ENCODE measurements around the gene FAM47B.

The FAM47B gene

DNA sequence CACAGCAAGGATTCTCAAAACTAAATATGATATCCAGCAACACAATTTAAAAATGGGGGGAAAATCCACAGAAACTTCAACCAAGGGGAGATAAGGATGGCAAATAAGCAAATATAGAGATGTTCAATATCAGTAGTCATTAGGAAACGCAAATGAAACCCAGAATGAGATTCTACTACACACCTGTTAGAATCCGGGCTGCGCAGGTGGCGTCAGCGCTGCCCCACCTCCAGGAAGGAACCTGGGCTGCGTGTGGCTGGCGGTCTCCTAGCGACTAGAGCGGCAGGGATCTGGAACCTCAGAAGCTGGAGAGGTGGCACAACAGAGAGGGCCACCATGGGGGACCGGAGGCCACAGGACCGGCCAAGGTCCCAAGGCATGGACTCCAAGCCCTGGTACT lies at the start of gene FAM47B:
Gene FAM47B, plus strand, starts transcription at position 301 of the 400 bp plus-strand sequence. Its CDS starts 36 bp downstream, at position 337.
- DNase-seq (ENCODE audit: low spot score) = no peak

DNA sequence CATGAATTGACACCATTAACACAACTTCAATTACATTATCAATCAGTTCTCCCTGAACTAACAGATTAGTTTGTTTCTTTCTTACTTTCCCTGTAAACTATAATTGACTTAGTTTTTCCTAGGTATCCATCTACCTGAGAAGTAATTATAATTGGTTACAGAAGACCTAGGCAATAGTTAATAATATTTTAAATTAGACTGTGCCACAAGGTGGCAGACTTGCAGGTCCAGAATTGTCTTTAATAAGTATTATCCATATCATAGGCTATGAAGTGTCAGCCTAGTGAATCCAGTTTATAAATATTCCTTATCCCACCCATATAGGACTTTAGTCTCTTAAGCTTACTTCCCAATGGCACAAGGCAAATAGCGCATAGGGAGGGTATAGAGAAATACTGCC lies 48.9 kb upstream of the FAM47B start:
- no peak for DNase-seq (ENCODE audit: low spot score)

DNA sequence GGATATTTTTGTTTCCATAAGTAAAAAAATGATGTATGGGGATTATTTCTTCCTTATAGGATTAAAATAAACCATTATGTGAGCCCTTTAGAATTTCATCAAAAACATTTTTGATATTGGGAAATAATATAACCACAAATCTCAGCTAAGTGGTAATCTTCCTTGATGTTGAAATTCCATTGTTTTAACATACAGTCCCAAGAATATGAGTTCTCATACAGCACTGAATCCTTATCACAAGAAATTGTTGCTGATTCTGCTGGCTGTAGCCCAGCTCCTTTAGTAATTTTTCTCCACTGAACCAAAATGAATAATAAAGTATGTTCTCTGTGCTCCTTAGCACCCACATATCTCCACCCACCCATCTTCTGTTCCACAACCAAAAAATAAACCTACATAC lies 41.9 kb upstream of the FAM47B start:
- no peak for DNase-seq (ENCODE audit: low spot score)

DNA sequence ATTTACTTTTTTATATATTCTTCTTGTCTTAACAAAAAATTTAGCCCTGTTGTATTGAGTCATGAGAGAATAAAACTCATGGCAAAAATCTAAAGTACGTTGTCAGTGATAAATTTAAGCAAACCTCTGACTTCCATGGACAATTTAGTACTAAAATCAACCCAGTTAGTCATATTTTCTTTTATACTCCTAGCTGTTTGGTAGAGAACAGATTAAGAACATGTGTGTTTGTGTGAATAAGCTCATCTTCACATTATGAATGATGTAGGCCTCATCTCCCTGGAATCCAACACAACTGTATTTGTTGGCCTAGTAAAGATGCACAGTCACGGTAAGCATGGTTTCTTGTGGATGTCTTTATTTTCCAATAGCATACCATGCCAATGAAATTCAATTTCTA lies 40.8 kb upstream of the FAM47B start:
- DNase-seq (ENCODE audit: low spot score) = no peak

DNA sequence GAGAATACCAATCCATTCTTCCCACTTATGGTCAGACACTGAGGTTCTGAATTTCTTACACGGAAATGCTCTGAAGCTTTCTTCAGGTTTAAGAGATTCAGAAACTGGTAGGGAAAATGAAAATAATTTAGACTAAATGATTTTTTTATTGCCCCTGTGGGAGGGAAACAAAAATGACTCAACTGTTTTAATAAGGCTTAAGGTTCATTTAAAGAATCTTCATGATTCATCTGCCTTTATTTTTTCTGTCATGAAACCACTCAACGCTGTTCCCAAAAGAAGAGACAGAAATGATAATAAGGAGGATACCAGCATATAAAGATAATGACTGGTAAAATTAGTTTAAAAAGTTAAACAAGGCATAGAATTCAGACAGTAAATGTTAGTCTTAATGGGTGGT lies 39.3 kb upstream of the FAM47B start:
- no peak for DNase-seq (ENCODE audit: low spot score)

DNA sequence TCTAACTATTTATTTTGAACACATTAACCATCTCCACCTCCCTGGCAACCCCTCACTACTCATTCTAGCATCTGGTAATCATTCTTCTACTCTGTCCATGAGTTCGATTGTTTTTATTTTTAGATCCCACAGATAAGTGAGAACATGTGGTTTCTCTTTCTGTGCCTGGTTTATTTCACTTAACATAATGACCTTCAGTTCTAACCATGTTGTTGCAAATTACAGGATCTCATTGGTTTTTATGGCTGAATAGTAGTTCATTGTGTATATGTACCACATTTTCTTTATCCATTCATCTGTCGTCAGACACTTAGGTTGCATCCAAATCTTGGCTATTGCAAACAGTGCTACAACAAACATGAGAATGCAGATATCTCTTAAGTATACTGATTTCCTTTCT lies 33.4 kb upstream of the FAM47B start:
- DNase-seq (ENCODE audit: low spot score) = no peak

DNA sequence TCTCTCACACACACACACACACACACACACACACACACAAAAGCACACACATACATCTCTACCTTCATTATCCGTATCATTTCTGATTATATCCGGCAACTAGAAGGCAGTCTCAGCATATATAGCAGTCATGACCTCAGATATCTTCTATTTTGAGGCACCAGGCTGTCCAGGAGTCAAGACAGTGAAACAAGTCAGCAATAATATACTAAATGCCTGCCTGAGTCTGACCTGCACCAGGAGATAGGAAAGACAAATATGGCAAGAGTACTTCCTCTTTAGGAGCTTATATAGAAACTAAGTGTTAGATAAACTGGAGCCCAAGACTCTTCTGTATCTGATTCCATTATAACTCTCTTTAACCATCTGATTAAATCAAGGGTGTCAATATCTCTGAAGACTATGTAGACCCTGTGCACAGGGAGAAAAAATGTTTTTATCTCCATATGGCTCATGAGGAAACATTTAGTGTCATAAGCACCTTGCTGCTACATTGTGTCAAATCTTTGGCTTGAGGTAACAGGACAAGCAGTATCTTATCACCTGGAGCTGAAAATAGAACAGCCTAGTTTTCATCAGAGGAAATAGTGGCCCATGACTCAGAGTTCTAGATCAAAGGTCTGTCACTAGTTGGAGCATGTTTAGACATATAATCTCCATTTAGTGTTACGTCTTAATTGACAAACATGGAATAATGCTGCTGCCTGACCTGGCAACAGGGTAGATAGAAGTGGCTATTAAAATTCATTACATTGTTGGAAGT lies 27.0 kb upstream of the FAM47B start:
- DNase-seq (ENCODE audit: low spot score) = no peak

DNA sequence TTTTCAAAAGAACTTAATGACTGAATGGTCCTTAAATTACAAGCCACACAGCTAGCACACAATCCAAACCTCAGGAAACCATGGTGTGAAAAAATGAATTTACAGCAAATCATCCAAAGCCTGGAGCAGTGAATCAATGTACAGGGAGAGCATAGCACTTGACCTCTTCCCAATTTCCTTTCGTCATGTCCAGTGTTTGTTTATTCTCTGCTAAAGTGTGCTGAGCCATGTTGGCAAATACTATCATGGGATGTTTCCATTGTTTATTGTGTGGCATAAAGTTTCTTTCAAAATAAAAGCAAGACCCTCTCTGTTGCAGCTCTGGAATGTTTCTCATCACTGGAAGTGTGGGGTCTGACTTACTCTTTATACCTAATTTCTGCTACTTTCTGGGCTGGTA lies 25.4 kb upstream of the FAM47B start:
- no peak for DNase-seq (ENCODE audit: low spot score)

DNA sequence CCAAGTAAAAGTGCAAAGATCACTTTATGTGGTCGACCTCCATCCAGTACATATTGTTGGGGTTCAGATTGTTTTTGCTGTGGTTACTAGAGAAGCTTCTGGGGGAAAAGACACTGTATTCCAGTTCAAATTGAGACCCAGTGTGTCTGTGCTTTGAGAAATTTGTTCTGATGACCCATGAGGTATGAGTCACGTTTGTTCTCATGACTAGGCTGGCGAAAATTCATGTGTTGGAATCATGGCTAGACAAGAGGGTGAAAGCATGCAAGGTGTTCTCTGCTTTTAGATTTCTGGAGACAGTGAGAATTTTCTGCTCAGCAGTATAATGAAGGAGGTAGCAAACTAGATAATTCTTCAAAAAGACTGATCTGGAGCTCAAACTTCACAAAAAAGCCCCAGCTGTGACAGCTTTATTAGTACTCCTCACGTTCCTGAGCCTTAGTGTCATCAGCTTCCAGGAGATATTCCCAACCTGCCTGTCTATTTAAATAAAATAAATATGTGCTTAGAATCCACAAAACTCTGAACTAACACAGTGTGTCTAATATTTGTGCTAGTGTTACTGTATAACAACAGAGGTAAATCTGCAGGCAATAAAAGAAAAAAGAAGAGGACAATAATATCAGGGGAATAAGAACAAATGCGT lies 24.4 kb upstream of the FAM47B start:
- no peak for DNase-seq (ENCODE audit: low spot score)

DNA sequence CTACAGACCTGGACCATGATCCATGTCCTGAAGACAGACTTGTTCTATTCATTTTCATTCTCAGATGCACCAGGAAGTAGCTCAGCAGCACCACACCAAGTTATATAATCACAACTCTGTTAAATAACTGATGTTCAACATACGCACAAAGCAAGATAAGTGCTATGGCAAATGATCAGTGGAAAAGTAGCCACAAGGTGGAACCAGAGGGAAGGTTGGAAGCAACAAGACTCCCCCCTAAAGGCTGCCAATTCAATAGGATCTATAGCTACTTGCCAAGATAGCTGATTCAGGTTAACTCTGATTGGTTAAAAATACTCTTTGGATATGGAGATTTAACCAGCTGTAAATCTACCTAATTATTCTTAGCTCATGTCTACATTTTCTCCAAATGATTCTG lies 23.7 kb upstream of the FAM47B start:
- DNase-seq (ENCODE audit: low spot score) = no peak

DNA sequence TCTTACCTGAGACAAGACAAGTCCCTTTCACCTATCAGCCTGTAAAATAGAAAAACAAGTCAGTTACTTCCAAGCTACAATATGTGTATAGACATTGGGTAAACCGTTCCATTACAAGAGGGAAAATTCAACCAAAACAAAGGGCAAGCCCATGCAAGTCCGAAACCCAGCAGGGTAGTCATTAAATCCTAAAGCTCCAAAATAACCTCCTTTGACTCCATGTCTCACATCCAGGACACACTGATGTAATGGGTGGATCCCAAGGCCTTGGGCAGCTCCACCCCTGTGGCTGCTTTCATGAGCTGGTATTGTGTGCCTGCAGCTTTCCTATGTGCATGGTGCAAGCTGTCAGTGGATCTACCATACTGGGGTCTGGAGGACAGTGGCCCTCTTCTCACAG lies 14.7 kb upstream of the FAM47B start:
- DNase-seq (ENCODE audit: low spot score) = no peak

DNA sequence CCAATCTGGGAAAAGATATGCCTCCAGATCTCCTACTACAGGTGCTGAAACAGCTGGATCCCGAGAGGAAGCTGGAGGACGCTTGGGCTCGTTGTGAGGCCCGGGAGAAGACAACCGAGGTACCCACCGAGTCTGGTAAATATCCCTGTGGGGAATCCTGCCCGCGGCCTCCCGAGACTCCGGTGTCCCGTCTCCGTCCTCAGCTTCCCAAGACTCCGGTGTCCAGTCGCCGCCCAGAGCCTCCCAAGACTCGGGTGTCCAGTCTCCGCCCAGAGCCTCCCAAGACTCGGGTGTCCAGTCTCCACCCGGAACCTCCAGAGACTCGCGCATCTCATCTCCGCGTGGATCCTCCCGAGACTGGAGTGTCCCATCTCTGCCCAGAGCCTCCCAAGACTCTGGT lies 639 bp downstream of the FAM47B start:
- DNase-seq (ENCODE audit: low spot score) = no peak

DNA sequence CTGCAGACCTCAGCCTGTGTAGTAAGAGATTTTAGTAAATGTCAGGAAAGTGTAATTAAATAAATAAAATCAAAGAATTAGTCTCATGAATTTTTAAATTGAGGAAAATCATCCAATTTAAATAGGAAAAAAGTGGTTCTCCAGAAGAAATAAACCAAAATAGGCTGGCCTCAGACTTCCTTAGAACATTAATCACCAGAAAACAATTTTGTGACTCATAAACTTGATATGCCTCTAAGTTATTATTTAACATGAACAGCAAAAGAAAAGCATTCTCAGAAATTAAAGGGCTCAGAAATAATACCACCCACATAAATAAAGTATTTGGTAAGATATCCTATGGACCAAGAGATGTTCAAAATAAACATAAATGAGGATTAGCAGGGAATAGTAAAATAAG lies 14.3 kb downstream of the FAM47B start:
- no peak for DNase-seq (ENCODE audit: low spot score)

DNA sequence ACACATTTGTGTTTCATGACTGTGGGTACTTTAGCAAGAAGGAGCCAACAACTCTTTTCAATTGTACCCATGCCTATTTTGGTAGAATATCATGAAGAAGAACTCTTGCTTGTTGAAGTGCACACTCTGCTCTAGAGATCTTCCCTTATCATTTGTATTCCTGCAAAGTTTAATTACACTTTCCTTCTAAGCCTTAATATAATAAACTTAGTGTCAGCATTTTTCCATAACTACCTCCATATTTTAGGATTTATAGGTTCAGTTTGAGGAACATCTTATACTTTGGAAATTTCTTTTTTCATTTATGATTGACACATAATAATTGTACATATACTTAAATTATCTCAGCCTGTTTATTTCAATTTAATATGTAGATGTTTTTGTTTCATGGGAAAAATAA lies 19.1 kb downstream of the FAM47B start:
- no peak for DNase-seq (ENCODE audit: low spot score)

DNA sequence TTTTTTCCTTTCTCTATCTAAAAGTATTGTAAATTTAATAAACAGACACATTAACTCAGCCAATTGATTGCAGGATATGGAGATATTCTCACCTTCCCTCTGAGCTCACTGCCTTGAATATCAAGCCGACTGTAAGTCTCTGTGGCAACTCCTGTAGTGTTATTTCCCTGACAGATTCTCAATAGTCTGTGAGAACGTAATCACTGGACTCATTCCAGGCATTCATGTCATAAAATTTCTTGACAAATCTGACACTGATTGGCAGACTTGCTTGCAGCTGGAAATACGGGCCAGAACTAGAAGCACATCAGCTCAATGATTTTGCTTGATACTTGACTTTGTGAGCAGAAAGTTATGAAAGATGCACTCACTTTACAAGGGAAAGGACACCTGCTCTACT lies 29.6 kb downstream of the FAM47B start:
- no peak for DNase-seq (ENCODE audit: low spot score)

DNA sequence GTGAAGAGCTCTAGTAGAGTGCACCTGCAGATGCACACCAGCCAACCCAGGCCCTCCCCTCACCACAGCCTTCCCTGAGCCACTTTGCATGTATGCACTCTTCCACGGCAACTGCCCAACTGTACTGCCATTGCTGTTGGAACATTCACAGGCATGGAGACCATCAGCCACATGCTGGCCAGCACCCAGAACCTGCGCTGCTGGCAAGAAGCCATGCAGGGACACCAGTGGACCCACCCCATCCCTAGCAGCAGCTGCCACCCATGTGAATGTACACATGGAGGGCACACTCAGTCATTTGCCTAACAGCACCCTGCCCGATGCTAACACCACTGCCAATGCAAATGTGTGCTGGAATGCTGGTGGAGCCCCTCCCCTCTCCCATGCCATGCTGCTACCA lies 35.6 kb downstream of the FAM47B start:
- no peak for DNase-seq (ENCODE audit: low spot score)

DNA sequence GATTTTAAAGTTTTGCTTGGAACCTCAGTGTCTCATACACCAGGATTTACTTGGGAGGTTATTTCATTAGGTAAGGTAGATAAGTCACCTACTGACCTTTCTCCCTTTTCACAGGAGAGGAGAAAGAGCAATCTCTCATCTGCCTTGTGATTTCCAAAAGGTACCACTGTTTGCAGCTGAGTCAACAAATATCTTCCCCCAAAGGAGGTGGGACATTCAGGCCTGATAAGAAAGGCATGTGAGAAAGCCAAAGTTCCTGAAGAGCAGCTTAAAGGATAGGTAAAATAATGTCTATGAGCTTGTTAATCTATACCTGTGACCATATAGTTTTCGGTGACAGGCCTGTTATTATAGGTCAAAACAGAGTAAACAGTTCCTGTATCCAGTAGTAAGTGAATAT lies 45.0 kb downstream of the FAM47B start:
- no peak for DNase-seq (ENCODE audit: low spot score)

All from CD4-positive, alpha-beta T cell treated with Interleukin-6 at 100 ng/mL for 8 hours (primary cell).